Progenitor cell of endocrine pancreas (in vitro differentiated cells): Measurements from ENCODE around the gene PRKCB. TPM values are rescaled to one million over a fixed set of nuclear protein-coding genes. Genes with fewer than 3 reads are reported as not detected.
A peak's percentile ranks its signal among the peaks of the same experiment; 100 is the strongest.

Experiments used
- DNase-seq: peaks from one replicate; pipeline ENCODE4 v3.0.0; 2021; ENCODE audit warnings: low spot score; ENCODE audit not compliant: unreplicated experiment
- H3K27ac Mint-ChIP-seq: 2 replicates; pipeline ENCODE4 v1.8.0; 2021; ENCODE audit warnings: mild to moderate bottlenecking, moderate library complexity, mixed read lengths
- H3K27me3 Mint-ChIP-seq: 2 replicates; pipeline ENCODE4 v1.8.0; 2021; ENCODE audit warnings: mixed read lengths
- H3K36me3 Mint-ChIP-seq: 2 replicates; pipeline ENCODE4 v1.8.0; 2022; ENCODE audit warnings: mixed read lengths; ENCODE audit not compliant: insufficient read depth
- H3K4me1 Mint-ChIP-seq: 2 replicates; pipeline ENCODE4 v1.8.0; 2021; ENCODE audit warnings: low read depth, mixed read lengths
- H3K4me3 Mint-ChIP-seq: 2 replicates; pipeline ENCODE4 v1.8.0; 2021; ENCODE audit warnings: low read depth, mild to moderate bottlenecking, moderate library complexity, mixed read lengths
- H3K9me3 Mint-ChIP-seq: 2 replicates; pipeline ENCODE4 v1.8.0; 2021; ENCODE audit warnings: low read depth, mixed read lengths
- CTCF ChIP-seq: fragments of 200-600 bp; sonication (generic); IDR thresholded peaks from one replicate; pipeline ENCODE4 v1.5.0; 2021; ENCODE audit warnings: antibody characterized with exemption, mild to moderate bottlenecking; ENCODE audit not compliant: unreplicated experiment
- total RNA-seq: library from RNA; stranded (reverse); gene quantifications from 2 replicates; pipeline ENCODE4 v1.2.1, GENCODE V29; 2021

Gene PRKCB
- total RNA-seq, 1 donor from 2014 or later, result 0.36 TPM

DNA sequence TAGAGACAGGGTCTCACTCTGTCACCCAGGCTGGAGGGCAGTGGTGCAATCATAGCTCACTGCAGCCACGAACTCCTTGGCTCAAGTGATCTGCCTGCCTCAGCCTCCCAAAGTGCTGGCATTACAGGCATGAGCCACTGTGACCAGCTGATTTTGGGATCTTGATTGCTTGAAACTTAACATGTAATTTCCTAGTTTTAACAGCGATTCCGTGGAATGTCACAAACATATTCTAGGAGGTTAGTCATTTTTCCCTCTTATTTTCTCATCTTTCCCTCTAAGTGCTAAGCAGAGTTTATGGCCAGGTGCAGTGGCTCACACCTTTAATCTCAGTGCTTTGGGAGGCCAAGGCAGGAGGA is 297.0 kb downstream of the PRKCB start:
- peaks cover 9% of the 10 kb centered on the region for H3K27me3 Mint-ChIP-seq
- no peak for TF ChIP-seq CTCF
- DNase-seq, result no peak
- no peak overlapping the region for H3K4me3 Mint-ChIP-seq
- H3K27ac Mint-ChIP-seq, result no peak overlapping the region
- no peaks in the 10 kb centered on the region for H3K36me3 Mint-ChIP-seq
- H3K9me3 Mint-ChIP-seq, result no peaks in the 10 kb centered on the region
- H3K4me1 Mint-ChIP-seq, result no peaks in the 10 kb centered on the region

- peaks cover 7% of the 10 kb centered on the region for H3K27me3 Mint-ChIP-seq
- no peaks in the 10 kb centered on the region for H3K9me3 Mint-ChIP-seq
- H3K4me1 Mint-ChIP-seq, result peaks cover 3% of the 10 kb centered on the region
- H3K4me3 Mint-ChIP-seq, result no peak overlapping the region
- H3K36me3 Mint-ChIP-seq, result no peaks in the 10 kb centered on the region
- no peak overlapping the region for H3K27ac Mint-ChIP-seq
- DNase-seq, result no peak
- TF ChIP-seq CTCF, result no peak
Observed at GRCh38 chr16:24135624-24136565, 300.1 kb downstream of the PRKCB start.

GRCh38 chr16:24138024-24138423 is 302.2 kb downstream of the PRKCB start:
- H3K4me3 Mint-ChIP-seq, result no peak overlapping the region
- no peaks in the 10 kb centered on the region for H3K36me3 Mint-ChIP-seq
- H3K4me1 Mint-ChIP-seq, result peaks cover 3% of the 10 kb centered on the region
- no peaks in the 10 kb centered on the region for H3K27me3 Mint-ChIP-seq
- H3K27ac Mint-ChIP-seq, result no peak overlapping the region
- no peak for TF ChIP-seq CTCF
- no peaks in the 10 kb centered on the region for H3K9me3 Mint-ChIP-seq
- DNase-seq, result no peak

DNA sequence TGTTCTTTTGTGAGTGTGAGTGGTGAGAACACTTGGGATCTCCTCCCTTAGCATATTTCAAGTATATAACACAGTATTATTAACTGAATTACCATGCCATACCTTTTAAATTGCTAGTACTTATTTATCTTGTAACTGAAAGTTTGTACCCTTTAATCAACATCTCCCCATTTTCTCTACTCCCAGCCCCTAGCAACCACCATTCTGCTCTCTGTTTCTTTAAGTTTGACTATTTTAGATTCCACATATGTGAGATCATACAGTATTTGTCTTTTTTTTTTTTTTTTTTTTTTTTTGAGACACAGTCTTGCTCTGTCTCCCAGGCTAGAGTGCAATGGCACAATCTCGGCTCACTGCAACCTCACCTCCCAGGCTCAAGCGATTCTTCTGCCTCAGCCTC is 302.8 kb downstream of the PRKCB start:
- Mint-ChIP-seq H3K27me3 (no peaks in the 10 kb centered on the region), H3K27ac (peak overlapping the region; percentile 67), H3K4me3 (no peak overlapping the region), H3K4me1 (peaks cover 3% of the 10 kb centered on the region), H3K9me3 (no peaks in the 10 kb centered on the region), H3K36me3 (no peaks in the 10 kb centered on the region)
- TF ChIP-seq CTCF, result no peak
- DNase-seq, result no peak

DNA sequence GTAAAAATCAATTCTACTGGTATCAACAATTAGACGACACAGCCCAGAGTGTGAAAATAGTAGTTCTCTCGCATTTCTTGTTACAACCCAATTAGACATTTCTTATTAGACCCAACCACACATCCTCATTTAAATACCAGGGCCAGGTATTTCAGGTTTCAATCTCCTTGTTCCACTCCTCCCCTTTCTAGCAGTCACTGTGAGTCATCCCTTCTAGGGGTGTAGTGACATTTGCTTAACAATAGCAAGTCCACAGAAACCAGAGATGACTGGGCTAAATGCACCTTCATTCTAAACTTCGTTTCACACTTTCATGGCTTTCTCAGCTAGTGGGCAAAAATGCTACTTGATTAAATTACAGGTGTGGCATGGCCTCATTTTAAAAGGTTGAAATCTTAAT is 303.5 kb downstream of the PRKCB start:
- H3K36me3 Mint-ChIP-seq, result no peaks in the 10 kb centered on the region
- no peaks in the 10 kb centered on the region for H3K9me3 Mint-ChIP-seq
- TF ChIP-seq CTCF, result no peak
- no peak for DNase-seq
- H3K4me1 Mint-ChIP-seq, result peaks cover 3% of the 10 kb centered on the region
- H3K4me3 Mint-ChIP-seq, result no peak overlapping the region
- H3K27ac Mint-ChIP-seq, result no peak overlapping the region
- peaks cover 3% of the 10 kb centered on the region for H3K27me3 Mint-ChIP-seq
